Measurements from ENCODE around the gene SOST.

- TF ChIP-seq CTCF (conservative IDR thresholded peaks at IDR 0.05 in 1 of 2, IDR thresholded peaks at IDR 0.05 in 1 of 2; ENCODE audit: extremely low read depth in 1 of 2, insufficient read depth in 1 of 2, low read depth in 1 of 2, low read length in 2 of 2) (no peak), EZH2 (IDR thresholded peaks at IDR 0.05; ENCODE audit: borderline replicate concordance, low read length) (no peak)
Measured at GRCh38 chr17:43755389-43755875, 3.2 kb downstream of the SOST start.
